Measurements from ENCODE around the gene PHF10.

GRCh38 chr6:169714595-169714994 lies 9.7 kb downstream of the PHF10 start:
- TF ChIP-seq CTCF (IDR thresholded peaks at IDR 0.05) (no peak), POLR2A (IDR thresholded peaks at IDR 0.05) (no peak)

Data from lower leg skin (tissue), 3 donors.